MM.1S (cell line): ENCODE results near the gene IGSF6.

Experiments
- CTCF ChIP-seq: fragments of 300-600 bp; sonication (generic); IDR thresholded peaks from 2 replicates; pipeline ENCODE4 v1.5.1; 2016; ENCODE audit warnings: antibody characterized with exemption, low read length, mixed read lengths
- EZH2 ChIP-seq: fragments of 300-600 bp; sonication (generic); optimal IDR thresholded peaks from 2 replicates; pipeline ENCODE3; 2017; ENCODE audit warnings: low read depth, mild to moderate bottlenecking, antibody characterized with exemption, low read length, mixed read lengths
- EZH2phosphoT487 ChIP-seq: fragments of 300-600 bp; sonication (generic); IDR thresholded peaks from 2 replicates; pipeline ENCODE4 v1.6.1; 2018; ENCODE audit warnings: antibody characterized with exemption, low read length

GRCh38 chr16:21666772-21667171 lies 14.4 kb upstream of the IGSF6 start:
- TF ChIP-seq CTCF (no peak), EZH2 (no peak), EZH2phosphoT487 (no peak)
